Suprapubic skin (tissue), 4 donors: ENCODE data around the gene MED29. TPM values are rescaled to one million over a fixed set of nuclear protein-coding genes. Genes with fewer than 3 reads are reported as not detected.

Experiments
- DNase-seq, 2 donors: peaks; one replicate each; pipeline ENCODE4 v3.0.0-alpha.2; 2019; ENCODE audit warnings: low spot score in 2 of 2
- H3K27ac ChIP-seq: fragments of 200-600 bp; sonication (generic); one replicate; pipeline ENCODE4 v1.5.1; 2019
- H3K27me3 ChIP-seq: fragments of 200-600 bp; sonication (generic); one replicate; pipeline ENCODE4 v1.5.1; 2019
- H3K36me3 ChIP-seq: fragments of 200-600 bp; sonication (generic); one replicate; pipeline ENCODE4 v1.5.1; 2019
- H3K4me1 ChIP-seq: fragments of 200-600 bp; sonication (generic); one replicate; pipeline ENCODE4 v1.5.1; 2019
- H3K4me3 ChIP-seq: fragments of 200-600 bp; sonication (generic); one replicate; pipeline ENCODE4 v1.5.1; 2019; ENCODE audit warnings: mild to moderate bottlenecking
- H3K9me3 ChIP-seq: fragments of 200-600 bp; sonication (generic); one replicate; pipeline ENCODE4 v1.5.1; 2019
- EP300 ChIP-seq: sonication (generic); formaldehyde crosslinking; IDR thresholded peaks from one replicate; pipeline ENCODE4 v1.6.1; 2017; ENCODE audit warnings: antibody characterized with exemption
- POLR2A ChIP-seq, 2 donors: fragments of 450-650 bp; IDR thresholded peaks; one replicate each; pipeline ENCODE4 v1.6.1; 2017; ENCODE audit warnings: antibody characterized with exemption in 2 of 2, mild to moderate bottlenecking in 2 of 2, moderate library complexity in 2 of 2
- POLR2AphosphoS5 ChIP-seq, 3 donors: sonication (generic); formaldehyde crosslinking; IDR thresholded peaks; one replicate each; pipeline ENCODE4 v1.6.1; 2017; ENCODE audit warnings: antibody characterized with exemption in 3 of 3
- WGBS: methylation state at CpG from one replicate; pipeline ENCODE4 v1.1.5; 2018; 5-methylcytosine and 5-hydroxymethylcytosine counted together
- total RNA-seq, 4 donors: library from RNA; depleted of rRNA; stranded (reverse); fragments of >200 nt; gene quantifications; one replicate each; pipeline ENCODE4 v1.1.0, GENCODE V29; 2016
- TF ChIP-seq, protein P1 (sequence below), 2 donors: fragments of 200-600 bp in 1 of 2; fragments of 450-650 bp in 1 of 2; sonication (generic) in 1 of 2; IDR thresholded peaks; one replicate each; pipeline ENCODE4 v1.5.1; 2016 to 2019; ENCODE audit warnings: antibody characterized with exemption in 2 of 2, mild to moderate bottlenecking in 1 of 2, moderate library complexity in 1 of 2

The MED29 gene
- total RNA-seq, 4 donors from 2014 or later: 36.3 to 57.8 (median 48.0) TPM

DNA sequence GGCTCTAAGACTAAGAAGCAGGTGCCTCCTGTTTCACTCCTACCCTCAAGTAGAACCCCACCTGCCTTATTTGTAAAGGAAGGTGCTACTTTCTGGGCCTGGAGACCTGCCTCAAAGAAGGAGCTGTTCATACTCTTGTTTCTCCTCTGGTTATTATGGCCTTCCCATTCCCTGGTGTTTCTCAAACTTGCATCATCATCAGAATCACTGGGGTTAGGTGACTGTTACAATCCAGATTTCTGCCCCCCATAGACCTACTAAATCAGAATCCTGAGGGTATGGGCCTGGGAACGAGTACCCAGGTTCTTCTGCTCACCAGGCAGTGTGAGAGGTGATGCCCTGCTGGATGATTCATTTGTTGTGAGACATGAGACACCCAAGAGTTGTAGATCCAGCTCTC is 30.6 kb upstream of the MED29 start:
- Histone ChIP-seq H3K4me1 (peaks cover 39% of the 10 kb centered on the region), H3K4me3 (no peak overlapping the region), H3K27ac (no peak overlapping the region), H3K36me3 (peaks cover 63% of the 10 kb centered on the region), H3K9me3 (no peaks in the 10 kb centered on the region), H3K27me3 (no peaks in the 10 kb centered on the region)
- TF ChIP-seq, protein P1, sequence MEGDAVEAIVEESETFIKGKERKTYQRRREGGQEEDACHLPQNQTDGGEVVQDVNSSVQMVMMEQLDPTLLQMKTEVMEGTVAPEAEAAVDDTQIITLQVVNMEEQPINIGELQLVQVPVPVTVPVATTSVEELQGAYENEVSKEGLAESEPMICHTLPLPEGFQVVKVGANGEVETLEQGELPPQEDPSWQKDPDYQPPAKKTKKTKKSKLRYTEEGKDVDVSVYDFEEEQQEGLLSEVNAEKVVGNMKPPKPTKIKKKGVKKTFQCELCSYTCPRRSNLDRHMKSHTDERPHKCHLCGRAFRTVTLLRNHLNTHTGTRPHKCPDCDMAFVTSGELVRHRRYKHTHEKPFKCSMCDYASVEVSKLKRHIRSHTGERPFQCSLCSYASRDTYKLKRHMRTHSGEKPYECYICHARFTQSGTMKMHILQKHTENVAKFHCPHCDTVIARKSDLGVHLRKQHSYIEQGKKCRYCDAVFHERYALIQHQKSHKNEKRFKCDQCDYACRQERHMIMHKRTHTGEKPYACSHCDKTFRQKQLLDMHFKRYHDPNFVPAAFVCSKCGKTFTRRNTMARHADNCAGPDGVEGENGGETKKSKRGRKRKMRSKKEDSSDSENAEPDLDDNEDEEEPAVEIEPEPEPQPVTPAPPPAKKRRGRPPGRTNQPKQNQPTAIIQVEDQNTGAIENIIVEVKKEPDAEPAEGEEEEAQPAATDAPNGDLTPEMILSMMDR (IDR thresholded peaks at IDR 0.05): no peak
- TF ChIP-seq EP300 (no peak), POLR2A (IDR thresholded peaks at IDR 0.05) (no peak), POLR2AphosphoS5 (IDR thresholded peaks at IDR 0.05) (no peak)
- no peak for DNase-seq
- 100% methylated on average over 1 of the region's 1 CpG for WGBS

DNA sequence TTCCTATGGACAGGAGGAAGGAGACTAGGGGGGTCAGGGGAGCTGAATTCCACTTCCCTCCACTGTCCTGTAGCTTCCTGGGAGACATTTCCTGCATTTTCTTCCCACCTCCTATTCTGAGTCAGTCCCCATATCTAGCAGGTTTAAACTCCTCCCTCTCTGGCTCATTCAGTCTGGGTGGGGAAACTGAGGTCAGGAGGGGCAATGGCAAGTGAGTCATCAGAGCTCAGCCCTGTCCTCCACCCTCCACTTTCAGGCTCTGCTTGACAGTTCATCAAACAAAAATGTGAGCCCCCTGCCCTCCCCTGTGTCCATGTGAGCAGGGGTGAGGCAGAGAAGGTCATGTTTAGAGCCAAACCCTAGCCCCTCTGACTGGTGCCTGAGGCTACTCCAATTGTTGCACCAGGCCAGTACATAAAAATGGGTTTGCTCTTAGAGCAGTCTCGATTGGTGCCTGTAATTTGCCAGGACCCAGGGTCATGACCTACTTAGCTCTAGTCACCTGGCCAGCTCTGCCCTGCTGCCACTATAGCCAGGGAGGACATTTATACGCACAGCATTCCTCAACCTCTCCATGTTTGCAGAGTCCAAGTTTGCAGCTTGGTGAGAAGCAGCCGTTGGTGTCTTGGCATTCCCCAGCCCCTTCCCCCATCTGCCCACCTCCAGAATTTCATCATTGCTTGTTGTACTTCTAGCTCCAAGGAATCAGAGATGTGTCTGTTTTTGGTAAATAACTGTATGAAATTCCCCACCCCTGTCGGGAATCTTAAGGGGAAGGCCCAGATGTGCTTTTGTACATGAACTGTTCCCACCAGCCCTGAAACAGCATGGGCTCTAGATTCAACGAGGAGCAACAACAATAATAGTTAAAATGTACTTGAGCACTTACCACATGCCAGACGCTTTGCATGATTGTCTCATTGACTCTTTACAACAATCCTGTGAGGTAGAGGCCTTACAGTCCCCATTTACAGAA is 28.2 kb upstream of the MED29 start:
- 23% methylated on average over 6 of the region's 6 CpGs for WGBS
- Histone ChIP-seq H3K36me3 (peaks cover 43% of the 10 kb centered on the region), H3K4me3 (no peak overlapping the region), H3K4me1 (peaks cover 39% of the 10 kb centered on the region), H3K9me3 (no peaks in the 10 kb centered on the region), H3K27ac (peak overlapping the region; percentile 78), H3K27me3 (no peaks in the 10 kb centered on the region)
- no peak for TF ChIP-seq POLR2AphosphoS5 (IDR thresholded peaks at IDR 0.05)
- TF ChIP-seq POLR2A (IDR thresholded peaks at IDR 0.05): no peak
- TF ChIP-seq EP300: no peak
- TF ChIP-seq, protein P1 (IDR thresholded peaks at IDR 0.05): no peak
- DNase-seq: no peak

DNA sequence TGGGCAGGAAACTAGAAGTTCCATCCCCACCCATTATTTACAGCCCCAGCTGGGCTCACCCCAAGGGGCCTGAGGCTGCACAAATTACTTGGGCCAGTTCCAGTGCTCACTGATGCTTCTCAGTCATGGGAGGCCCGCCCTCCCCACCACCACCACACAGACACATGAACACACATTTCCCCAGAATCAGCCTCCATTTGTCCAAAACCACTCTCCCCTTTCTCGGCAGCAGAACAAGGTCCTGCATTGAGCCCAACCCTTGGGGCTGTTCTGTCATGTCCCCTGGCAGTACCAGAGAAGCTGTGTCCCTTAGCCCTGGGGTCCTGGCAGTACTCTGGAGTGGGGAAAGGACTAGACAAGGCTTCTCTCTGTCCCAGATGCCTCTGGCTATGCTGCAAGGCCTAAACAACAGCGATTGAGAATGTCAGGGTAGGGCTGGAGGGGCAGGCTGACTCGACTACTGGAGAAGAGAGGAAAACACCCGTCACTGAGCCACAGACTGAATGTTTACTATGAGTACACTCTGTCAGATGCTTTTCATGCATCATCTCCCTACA is 27.2 kb upstream of the MED29 start:
- 40% methylated on average over 5 of the region's 5 CpGs for WGBS
- Histone ChIP-seq H3K27ac (peak overlapping the region; percentile 78), H3K9me3 (no peaks in the 10 kb centered on the region), H3K4me1 (peaks cover 39% of the 10 kb centered on the region), H3K27me3 (no peaks in the 10 kb centered on the region), H3K4me3 (no peak overlapping the region), H3K36me3 (peaks cover 35% of the 10 kb centered on the region)
- no peak for DNase-seq
- TF ChIP-seq POLR2AphosphoS5 (IDR thresholded peaks at IDR 0.05) (no peak), EP300 (no peak), POLR2A (IDR thresholded peaks at IDR 0.05) (no peak)
- TF ChIP-seq, protein P1 (IDR thresholded peaks at IDR 0.05): no peak

DNA sequence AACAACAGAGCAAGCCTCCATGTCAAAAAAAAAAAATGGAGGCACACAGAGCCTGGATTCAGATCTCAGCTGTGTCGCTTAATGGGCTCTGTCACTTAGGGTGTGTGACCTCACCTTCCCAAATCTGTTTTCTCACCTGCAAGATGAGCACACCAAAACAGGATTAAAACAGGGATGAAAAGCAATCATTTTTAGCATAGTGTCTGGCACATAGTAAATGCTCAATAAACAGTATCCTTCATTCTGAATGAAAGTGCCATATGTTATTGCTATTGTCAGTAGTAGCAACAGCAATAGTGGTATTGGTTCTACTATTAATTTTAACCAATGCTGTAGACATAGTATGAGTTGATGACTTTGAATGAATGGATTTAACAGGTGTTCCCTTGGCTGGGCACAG is 25.6 kb upstream of the MED29 start:
- Histone ChIP-seq H3K27ac (peak overlapping the region; percentile 78), H3K4me3 (no peak overlapping the region), H3K27me3 (no peaks in the 10 kb centered on the region), H3K4me1 (peaks cover 39% of the 10 kb centered on the region), H3K36me3 (peaks cover 35% of the 10 kb centered on the region), H3K9me3 (no peaks in the 10 kb centered on the region)
- no peak for DNase-seq
- WGBS: 93% methylated on average over 1 of the region's 1 CpG
- TF ChIP-seq POLR2AphosphoS5 (IDR thresholded peaks at IDR 0.05) (no peak), EP300 (no peak), POLR2A (IDR thresholded peaks at IDR 0.05) (no peak)
- TF ChIP-seq, protein P1 (IDR thresholded peaks at IDR 0.05): no peak

DNA sequence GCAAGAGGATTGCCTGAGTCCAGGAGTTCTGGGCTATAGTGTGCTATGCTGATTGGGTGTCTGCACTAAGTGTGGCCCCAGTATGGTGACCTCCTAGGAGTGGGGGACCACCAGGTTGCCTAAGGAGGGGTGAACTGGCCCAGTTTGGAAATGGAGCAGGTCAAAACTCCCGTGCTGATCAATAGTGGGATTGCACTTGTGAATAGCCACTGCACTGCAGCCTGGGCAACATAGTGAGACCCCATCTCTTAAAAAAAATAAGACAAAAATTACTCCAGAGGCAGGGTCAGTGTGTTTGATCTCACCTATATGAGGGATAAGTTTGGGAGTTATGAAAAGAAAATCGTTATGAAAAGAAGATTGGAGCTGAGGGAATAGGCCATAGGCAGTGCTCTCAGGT is 22.0 kb upstream of the MED29 start:
- peaks cover 37% of the 10 kb centered on the region for H3K4me1 ChIP-seq
- no peak overlapping the region for H3K27ac ChIP-seq
- peaks cover 39% of the 10 kb centered on the region for H3K36me3 ChIP-seq
- DNase-seq: no peak
- H3K4me3 ChIP-seq: no peak overlapping the region
- TF ChIP-seq POLR2A (IDR thresholded peaks at IDR 0.05) (no peak), EP300 (no peak), POLR2AphosphoS5 (IDR thresholded peaks at IDR 0.05) (no peak)
- TF ChIP-seq, protein P1 (IDR thresholded peaks at IDR 0.05): no peak
- H3K9me3 ChIP-seq: no peaks in the 10 kb centered on the region
- 81% methylated on average over 2 of the region's 2 CpGs for WGBS
- H3K27me3 ChIP-seq: no peaks in the 10 kb centered on the region
